Measurements from ENCODE around the gene KLK7.
A peak's percentile ranks its signal among the peaks of the same experiment; 100 is the strongest.

The KLK7 gene

DNA sequence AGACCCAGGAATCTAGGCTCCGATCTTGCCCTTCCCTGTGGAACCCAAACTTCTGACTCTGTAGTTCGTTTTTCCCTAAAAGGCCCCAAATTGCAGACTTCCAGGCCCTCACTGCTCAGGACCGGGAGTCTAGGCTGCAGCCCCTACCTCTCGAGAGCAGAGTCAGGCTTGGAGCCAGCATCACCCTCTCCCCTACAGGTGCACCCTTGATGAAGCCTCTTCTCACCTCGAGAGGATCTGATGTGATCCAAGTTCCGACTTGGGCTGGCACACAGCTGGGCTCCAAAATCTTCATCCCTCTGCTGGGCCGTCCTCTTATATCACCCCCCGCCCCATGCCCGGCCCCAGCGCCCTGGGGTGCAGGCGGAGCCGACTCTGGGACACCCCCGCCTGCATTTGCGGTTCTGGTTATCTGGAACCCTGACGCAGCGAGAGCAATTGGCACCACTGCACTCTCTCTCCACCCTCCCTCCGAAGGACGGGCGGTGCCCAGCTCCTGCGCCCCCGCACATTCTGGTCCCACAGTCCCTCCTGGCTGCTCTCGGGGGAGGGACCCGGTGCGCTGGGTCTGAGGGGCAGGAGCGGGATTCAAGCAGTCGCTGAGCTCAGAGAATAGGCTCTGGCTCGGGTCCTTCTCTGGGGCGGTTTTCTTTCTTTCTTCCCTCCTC lies at the start of gene KLK7:
Gene KLK7 (minus strand): TSS at position 293 of the 668 bp plus-strand sequence. CDS start 1,518 bp downstream, outside the sequence.
- DNase-seq (ENCODE audit: low read depth, low spot score) = no peak

GRCh38 chr19:51031880-51032225 lies 48.1 kb upstream of the KLK7 start:
- no peak for DNase-seq (ENCODE audit: low read depth, low spot score)

DNA sequence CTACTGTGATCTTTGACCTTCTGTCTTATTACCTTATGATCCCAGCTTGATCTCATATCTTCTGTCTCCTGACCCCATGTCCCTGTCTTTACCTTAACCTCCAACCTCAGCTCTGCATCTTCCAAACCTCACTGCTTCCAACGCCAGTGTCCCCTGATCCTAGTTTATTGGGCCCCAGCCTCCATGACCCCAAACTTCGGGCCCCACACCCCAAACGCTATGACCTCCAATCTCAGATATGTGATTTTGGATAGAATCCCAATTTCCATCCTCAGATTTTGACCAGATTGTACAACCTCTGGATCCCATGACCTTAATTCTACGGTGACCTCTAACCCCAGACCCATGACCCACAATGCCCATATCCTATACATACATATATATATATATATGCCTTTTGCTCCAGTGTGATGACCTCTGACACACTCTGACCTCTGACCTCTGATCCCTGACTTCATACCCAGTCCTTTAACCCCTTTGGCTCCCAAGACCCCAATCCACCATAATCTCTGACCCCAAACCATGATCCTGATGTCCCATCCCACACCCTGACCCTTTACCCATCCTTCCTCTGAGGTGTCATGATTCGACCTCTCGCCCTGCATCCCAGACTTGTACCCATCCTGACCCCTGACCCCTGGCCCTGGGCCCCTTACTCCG lies 47.6 kb upstream of the KLK7 start:
- DNase-seq (ENCODE audit: low read depth, low spot score) = no peak

DNA sequence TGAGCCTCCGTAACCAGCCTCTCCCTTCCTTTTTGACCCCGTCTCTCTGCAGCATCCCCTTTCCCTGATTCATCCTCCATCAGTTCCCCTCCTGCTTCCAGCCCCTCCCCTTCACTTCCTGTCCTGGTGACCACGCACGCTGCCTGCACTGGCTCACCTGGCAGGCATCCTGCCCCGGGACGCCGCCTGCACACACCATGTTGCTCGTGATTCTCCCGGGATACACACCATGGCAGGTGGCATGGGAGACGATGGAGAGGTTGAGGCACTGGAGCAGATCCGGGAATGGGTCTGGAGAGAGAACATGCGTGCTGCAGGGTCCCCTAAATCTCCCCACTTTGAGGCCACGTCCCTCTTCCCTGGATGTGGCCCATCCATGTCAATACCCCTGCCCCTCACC lies 46.9 kb upstream of the KLK7 start:
- no peak for DNase-seq (ENCODE audit: low read depth, low spot score)

DNA sequence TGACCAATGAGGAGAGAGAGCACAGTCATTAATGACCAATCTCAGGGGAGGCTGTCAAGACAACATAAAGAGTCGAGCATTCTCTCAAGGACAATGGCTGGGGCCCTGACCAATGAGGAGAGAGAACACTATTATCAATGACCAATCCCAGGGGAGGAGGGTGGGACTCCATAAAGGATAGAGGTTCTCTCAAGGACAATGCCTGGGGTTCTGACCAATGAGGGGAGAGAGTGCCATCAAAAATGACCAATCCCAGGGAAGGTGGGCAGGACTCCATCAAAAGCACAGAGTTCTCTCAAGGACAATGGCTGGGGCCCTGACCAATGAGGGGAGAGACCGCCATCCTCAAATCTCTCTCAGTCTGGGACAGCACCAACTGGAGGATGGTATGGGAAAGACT lies 46.0 kb upstream of the KLK7 start:
- no peak for DNase-seq (ENCODE audit: low read depth, low spot score)

GRCh38 chr19:51027873-51028272 lies 44.2 kb upstream of the KLK7 start:
- no peak for DNase-seq (ENCODE audit: low read depth, low spot score)

GRCh38 chr19:51027126-51027806 lies 43.5 kb upstream of the KLK7 start:
- DNase-seq (ENCODE audit: low read depth, low spot score) = no peak

GRCh38 chr19:51026554-51026831 lies 42.8 kb upstream of the KLK7 start, which contains the start of gene KLK11:
Gene KLK11, minus strand, starts transcription at chr19:51026616. Its CDS starts 985 bp downstream, at chr19:51025631.
- DNase-seq (ENCODE audit: low read depth, low spot score) = no peak

GRCh38 chr19:51025809-51026553 lies 42.3 kb upstream of the KLK7 start:
- DNase-seq (ENCODE audit: low read depth, low spot score) = no peak

DNA sequence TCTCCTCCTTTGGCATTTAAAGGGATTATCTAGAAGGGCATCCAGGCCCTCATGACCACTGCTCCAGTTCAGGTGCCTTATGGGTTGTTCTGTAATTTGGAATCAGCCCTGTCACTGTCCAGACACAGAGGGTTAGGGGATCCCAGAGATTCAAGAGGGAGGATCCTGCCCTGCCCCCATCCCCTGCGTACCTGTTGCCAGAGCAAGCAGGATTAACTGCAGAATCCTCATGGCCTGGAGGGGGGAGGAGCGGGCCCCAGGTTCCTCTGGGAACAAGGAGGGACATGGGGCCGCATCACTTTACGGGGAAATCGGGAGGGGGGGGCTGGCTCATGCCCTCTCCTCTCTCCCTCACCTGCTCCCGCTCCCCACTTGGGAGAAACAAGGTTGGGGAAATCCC lies 41.7 kb upstream of the KLK7 start:
- no peak for DNase-seq (ENCODE audit: low read depth, low spot score)

GRCh38 chr19:51024924-51025323 lies 41.2 kb upstream of the KLK7 start:
- DNase-seq (ENCODE audit: low read depth, low spot score) = no peak

GRCh38 chr19:51023946-51024345 lies 40.2 kb upstream of the KLK7 start:
- no peak for DNase-seq (ENCODE audit: low read depth, low spot score)

DNA sequence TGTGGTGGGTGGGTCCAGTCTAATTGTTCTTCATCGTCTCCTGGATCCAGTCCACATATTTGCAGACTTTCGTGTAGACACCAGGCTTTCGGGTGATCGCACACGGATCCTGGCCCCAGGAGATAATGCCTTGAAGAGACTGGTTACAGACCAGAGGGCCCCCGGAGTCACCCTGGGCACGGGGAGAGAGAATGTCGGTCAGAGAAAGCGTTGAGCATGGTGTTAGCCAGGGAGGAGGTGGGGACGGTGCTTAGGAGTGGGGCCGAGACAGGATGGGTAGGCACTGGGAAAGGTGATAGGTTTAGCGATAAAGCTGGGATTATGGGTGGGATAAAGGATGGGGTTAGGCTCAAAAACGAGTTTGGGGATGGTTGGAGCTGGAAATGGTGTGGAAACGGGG lies 38.8 kb upstream of the KLK7 start:
- DNase-seq (ENCODE audit: low read depth, low spot score) = no peak

DNA sequence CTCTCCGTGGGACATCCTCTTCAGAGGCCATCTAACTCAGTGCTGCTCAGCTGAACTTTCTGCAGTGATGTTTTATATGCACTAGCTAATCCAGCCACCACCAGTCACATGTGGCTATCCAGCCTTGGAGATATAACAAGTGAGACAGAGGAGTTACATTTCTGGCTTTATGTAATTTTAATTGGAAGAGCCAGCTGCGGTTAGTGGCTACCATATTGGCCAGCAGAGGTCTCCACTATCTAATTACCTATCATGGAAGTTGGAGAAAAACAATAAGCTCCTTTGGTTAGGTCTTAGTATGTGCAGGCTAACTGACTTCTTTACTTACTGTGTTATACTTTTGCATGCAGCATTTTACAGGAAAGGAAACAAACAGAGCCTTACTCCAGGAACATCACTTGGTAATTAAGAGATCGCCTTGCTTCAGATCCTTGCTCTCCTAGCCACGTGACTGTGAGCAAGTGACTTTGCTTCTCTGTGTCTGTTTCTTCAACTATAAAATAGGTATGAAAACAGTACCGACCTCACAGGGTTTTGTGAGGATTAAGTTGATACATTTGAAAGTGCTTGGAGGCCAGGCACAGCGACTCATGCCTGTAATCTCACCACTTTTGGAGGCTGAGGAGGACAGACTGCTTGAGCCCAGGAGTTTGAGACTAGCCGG lies 37.4 kb upstream of the KLK7 start:
- DNase-seq (ENCODE audit: low read depth, low spot score) = peak; percentile 40

DNA sequence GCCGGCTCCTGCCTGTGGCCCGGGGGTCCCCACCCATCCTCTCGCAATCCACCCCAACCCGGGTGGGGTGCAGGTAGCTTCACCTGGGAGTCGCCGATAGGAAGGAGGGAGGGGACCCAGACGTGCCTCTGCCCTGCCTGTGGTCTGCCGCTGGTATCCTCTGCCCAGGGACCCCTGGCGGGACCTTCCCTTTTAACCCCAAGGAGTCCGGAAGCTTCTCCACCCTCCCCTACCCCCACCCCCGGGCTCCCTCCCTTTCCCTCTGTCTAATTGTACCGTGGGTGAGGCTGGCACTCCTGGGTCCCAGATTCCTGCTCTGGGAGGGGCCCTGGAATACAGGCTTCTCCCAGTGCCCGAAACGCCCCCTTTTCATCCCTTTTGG lies 35.8 kb upstream of the KLK7 start, which contains the start of gene KLK10:
Gene KLK10 (minus strand): TSS at position 166 of the 382 bp plus-strand sequence. CDS start 579 bp downstream, outside the sequence.
- no peak for DNase-seq (ENCODE audit: low read depth, low spot score)

GRCh38 chr19:51018745-51019543 lies 35.2 kb upstream of the KLK7 start:
- no peak for DNase-seq (ENCODE audit: low read depth, low spot score)

DNA sequence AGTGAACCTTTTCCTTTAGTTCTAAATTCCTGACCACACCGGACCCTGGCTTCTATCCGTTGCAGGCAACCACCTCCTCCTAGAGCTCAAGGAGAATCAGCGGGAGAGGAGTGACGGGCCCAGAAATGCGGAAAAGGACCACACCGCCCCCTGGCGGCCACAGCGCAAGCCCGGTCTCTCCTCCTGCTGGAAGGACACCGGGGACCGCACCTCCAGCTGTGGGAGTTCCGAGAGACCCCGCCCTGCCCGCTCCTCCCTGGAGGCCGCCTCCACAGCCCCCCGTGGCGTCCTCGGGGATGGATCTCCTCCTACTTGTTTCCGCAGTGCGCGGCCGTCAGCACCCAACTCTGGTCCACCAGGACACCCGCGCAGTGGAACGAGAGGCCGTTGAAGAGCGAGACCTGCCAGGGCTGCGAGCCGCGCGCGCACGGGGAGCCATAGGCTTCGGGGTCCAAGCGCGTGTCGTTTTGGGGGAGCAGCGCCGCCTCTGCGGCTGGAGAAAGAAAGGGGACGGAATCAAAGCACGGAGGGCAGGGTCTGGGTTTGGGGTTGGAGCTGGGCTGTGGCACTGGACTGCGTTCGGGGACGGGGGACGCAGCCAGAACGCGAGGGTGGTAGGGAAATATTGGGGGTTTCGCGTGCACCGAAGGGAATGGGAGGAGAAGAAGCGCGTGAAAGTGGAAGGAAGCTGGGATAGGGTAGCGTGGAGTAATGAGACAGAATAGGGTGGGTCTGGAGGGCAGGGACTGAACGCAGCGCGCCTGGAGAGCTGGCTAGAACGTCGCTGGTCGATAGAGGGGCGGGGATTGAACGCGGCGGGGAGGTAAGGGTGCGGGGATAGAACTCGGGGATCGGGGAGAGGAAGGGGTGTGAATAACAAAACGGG lies 33.3 kb upstream of the KLK7 start:
- peak; percentile 93 for DNase-seq (ENCODE audit: low read depth, low spot score)

DNA sequence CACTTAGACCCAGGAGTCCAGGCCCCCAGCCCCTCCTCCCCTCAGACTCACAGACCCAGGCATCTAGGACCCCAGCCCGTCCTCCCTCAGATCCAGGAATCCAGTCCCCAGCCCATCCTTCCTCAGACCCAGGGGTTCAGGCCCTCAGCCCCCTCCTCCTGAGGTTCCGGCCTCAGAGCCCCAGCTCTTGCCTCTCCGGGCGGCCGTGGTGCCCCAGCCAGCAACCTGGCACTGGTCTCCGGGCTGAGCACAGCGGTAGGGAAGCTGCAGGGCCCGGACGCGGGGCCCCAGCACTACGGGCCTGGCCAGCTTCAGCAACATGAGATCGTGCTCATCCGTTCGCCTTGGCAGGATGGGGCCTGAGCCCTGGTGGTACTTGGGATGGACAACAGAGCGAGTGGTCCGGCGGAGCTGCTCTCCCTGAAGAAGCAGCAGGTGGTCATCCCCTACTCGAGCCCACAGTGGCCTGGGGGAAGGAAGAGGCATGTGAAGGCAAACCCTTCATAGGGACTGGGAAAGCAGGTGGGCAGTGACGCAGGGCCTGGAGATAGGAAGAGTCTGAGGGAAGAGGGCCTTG lies 32.1 kb upstream of the KLK7 start:
- no peak for DNase-seq (ENCODE audit: low read depth, low spot score)

DNA sequence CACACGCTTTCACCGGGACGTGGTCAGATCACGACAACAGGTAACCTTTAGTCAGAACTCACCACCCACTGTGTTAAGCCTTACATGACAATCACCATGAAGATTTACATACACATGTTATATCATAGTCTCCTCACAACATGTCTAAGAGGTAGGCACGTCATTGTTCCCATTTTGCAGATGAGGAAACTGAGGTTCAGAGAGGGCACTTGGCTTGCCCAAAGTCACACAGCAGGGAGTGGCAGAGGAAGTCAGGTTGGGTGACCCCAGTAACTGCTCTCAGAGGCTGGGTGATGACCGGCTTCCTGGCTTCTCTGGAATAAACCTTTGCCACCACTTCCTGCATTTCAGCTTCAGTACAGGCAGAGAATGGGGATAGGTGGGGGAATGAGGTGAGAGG lies 30.5 kb upstream of the KLK7 start:
- DNase-seq (ENCODE audit: low read depth, low spot score) = no peak

Measured in ELF-1 (cell line).